ENCODE results near the gene CYTH4.
"Not testable (repeated sequence)": the region's sequence is repeated elsewhere in the genome, so short reads cannot be mapped to it uniquely, and the experiment has no call there.

CYTH4 gene

GRCh38 chr22:37282385-37282677 lies at the start of gene CYTH4:
Gene CYTH4 (plus strand): TSS chr22:37282508. CDS start chr22:37282570, 62 bp downstream.
- DNase-seq (ENCODE audit: low read depth) = no peak

- DNase-seq (ENCODE audit: low read depth) = not testable (repeated sequence)
Measured at GRCh38 chr22:37233371-37233750, 48.9 kb upstream of the CYTH4 start.

DNA sequence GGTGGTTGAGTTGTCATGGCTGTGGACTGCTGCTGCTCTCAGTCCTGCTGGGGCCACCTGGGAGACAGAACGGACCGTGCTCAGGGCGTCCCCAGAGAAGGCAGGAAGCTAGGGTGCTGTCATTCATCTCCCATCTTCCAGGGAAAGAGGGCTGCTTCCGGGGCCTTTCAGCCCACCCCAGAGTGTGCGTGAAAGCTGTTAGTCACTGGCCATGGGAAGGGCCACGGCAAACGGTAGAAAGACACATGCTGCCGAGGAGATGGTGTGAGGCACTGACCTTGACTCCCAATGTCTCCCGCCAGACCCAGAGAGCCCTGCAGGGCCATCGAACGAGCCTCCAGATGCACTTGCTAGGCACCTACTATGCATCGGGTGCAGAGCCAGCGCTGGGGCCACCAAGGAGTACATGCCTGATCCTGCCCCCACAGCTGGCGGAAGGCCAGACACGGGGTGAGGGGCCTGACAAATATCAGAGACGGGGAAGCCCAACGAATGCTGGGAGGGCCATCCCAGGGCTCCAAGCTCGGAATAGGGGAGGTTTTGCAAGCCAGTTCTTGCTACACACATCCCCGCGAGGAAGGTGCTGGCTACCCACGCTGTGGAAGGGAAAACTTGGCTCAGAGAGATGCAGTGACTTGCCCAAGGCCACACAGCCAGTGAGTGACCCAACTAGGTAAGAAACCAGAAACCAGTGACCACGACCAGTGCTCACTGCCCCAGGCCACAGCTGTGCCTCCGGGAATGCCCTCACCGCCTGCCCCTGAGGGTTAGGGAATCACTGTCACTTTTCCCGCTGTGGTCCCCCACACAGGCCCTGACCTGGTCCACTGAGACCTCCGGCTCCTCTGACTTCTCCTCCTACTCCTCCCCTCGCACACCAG lies 48.3 kb upstream of the CYTH4 start:
- peak; percentile 17 for DNase-seq (ENCODE audit: low read depth)

DNA sequence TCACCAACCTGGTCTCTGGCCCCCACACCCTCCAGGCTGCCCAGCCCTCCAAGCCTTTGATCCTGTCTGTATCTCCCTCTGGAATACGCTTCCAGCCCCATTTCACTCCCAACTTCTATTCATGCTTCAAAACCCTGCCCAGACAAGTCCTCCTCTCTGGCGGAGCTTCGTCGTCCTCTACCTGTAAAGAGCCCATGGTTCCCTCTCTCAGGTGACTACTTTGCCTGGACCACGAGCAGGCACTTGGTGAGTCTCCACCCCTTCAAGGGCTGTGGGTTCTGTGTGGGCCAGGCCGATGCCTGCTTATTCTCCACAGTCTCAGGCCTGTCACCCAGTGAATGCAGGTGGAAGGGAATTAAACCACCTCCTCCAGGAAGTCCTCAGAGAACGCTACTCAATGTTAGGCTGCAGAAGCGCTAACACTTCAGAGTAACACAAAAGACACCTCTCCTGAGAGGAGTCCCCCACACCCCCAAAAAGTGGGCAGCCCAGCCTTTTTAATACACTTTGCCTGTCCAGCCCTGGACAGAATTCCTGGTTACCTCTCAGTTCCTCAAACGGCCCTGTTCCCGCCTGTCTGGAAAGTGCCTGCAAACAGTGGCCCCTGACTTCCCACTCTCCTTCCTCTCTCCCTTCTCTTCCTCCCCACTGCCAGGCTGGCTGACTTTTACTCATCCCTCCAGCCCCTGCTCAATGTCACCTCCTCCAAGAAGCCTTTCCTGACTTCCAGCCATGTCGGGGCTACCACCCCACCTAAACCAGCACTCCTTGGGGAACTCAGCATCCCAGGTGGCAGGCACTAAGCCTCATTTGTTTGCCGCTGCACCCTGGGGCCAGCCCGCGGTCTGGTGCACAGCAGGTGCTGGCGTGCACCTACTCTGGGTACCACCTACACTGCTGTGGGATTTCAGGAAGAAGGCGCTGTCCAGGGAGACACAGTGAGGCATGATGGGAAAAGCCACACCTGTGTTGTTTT lies 47.3 kb upstream of the CYTH4 start:
- DNase-seq (ENCODE audit: low read depth) = no peak

DNA sequence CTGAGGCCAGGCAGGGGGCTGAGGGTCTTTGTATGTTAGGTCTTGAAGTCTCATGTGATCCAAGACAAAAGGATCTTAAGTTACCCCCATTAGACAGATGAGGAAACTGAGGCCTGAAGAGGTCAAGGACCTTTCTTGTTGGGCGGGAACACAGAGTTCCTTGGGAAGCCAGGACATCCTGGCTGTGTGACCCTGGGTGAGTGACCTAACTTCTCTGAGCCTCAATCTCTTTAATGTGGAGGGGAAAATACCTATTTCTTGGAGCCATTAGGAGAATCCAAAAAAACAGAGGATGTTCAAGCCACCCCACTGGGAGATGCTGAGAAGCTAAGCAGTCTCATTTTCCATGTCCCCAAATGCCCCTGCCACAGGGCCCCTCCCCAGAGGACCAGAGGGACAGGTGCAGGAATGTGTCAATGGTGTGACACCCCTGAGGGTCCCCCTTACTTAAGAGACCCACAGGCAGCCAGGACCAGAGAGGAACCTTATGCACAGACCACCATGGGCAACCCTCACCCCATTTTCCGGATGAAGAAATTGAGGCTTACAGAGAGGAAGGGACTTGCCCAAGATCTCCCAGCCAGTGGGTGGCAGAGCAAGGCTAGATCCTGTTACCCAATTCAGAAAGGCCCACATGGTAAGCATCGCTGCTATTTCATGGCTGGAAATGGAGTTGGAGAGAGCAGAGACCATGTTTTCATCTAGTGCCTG lies 46.3 kb upstream of the CYTH4 start:
- no peak for DNase-seq (ENCODE audit: low read depth)

- DNase-seq (ENCODE audit: low read depth) = peak; percentile 54
Measured at GRCh38 chr22:37237371-37238268, 44.7 kb upstream of the CYTH4 start.

DNA sequence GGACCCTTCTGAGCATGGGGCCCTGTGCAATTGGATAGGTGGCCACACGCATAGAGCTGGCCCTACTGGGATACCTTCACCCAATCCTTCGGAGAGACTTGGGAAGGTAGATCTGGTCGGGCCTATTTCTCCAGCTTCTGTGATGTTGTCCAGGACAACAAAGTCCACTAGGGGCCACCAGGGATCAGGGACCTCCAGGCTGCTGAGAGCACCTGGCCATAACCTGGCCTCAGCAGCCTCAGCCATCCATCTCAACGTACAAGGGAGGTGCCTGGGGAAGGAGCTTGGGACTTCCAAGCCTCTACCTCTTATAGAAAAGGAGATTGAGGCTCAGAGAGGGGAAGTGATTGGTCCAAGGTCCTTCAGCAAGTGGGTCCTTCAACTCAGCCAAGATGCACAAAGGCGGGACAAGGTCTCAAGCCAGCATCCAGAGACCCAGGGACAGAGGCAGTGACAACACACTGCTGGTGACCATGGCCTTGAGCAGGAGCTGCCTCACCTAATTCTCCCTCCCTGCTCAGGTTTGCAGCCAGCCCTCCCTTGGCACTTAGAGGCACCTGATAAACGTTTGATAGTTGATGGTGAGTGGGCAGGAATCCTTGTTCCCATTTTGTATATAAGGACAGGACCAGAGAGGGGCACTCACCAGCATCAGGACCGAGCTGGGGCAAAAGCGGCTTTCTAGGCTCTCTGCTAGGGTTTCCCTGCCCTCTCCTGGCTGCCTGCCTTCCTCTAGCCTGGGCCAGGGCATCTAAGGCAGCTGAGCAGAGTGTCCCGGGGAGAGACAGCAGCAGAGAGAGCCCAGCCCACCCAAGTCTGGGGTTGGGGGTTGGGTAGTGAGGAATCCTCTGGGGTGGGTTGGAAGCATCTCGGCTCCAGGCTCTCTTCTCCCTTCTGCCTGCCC lies 42.7 kb upstream of the CYTH4 start:
- DNase-seq (ENCODE audit: low read depth) = no peak

GRCh38 chr22:37240240-37240940 lies 41.9 kb upstream of the CYTH4 start:
- DNase-seq (ENCODE audit: low read depth) = no peak

GRCh38 chr22:37240941-37241320 lies 41.4 kb upstream of the CYTH4 start:
- DNase-seq (ENCODE audit: low read depth) = no peak

DNA sequence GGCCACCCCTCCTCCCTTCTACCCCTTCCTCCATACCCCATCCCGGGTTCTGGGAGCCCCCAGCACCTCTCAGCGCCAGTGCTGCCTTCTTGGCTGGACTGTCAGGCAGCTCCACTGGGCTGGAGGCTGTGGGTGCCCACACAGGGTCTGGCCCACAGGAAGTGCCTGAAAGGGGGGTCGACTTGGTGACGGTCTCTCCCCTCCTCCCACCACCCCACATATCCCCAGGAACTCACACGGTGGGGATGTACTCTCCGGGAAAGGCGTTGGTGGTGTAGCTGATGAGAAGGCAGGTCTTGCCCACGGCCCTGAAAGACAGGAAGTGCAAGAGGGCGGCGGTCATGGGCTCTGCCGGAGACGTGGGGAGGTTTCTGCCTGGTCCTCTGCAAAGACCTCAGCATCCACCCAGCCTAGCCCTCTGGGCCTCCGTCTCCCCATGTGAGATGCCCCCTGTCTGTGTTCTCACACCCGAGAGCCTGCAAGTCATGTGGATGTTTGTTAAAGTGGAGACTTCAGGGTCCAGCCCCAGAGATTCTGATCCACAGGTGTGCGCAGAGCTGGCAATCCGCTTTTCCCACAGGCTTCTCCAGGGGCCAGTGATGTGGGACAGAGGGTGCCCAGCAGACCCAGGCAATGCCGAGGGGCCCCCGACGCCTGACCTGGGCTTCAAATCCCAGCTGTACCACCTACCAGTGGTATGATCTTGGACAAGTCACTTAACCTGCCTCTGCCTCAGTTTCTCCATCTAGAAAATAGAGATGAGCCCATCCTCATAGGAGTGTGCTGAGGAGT lies 40.8 kb upstream of the CYTH4 start:
- DNase-seq (ENCODE audit: low read depth) = no peak

DNA sequence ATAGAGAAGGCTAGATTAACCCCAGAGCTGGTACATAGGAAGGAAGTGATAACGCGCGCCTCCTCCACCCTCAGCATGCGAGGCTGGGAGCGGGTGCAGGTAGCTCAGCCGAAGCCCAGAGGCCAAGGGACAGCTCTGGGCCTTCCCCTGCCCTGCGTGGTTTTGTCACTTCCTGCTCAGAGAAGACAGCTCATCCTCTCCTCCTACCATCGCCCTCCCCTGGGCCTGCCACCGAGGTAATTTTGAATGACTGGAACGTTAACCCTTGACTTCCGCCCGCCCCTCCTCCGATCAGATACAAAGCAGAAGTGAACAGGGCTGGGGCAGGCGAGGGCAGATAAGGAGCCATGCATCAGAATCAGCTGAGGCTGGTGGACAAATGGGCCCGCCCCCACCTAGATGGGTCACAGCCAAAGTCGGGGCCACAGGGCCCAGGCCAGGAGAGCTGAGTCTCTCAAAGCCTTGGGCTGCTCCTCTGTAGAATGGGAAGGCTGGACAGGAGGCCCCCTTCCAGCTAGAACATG lies 39.9 kb upstream of the CYTH4 start:
- DNase-seq (ENCODE audit: low read depth) = peak; percentile 46

- DNase-seq (ENCODE audit: low read depth) = no peak
Measured at GRCh38 chr22:37243402-37244113, 38.8 kb upstream of the CYTH4 start.

DNA sequence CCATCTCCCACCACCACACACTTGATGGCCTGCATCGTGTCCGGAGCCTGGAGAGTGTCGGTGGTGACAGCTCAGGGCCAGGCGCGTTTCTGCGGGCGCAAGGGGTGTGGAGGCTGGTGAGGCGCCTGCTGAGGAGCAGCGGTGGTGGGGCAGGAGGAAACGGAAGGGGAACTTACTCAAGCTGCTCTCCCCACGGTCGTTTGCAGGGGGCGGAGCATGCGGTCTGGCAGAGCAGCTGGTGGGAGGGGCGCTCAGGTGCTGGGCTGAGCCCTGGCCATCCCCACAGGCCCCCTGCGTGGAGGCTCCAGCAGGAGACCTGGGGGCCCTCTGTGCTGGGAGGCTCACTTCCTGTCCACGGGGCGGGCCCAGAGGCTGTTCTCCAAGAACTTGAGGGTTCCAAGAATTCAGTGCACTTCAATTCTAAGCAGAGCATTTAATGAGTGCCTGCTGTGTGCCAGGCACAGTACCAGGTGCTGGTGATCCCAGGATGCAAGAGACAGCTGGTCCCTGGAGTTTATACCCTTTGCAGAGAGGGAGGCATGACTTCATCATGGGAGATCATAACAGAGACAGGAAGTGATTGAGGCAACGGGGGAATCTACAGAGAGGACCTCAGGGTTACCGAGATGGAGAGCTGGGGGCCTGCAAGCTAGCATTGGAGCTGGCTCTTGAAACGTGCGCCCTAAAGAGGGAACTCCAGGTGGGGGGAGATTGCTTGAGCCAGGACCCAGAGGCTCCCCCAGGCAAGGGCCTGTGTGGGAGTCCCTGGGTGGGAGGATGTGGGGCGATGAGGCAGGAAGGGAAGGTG lies 38.0 kb upstream of the CYTH4 start, which contains the start of gene RAC2:
TSS of gene RAC2 (minus strand) at position 156 of the 808 bp plus-strand sequence. CDS start at position 35, 121 bp downstream.
- DNase-seq (ENCODE audit: low read depth) = peak; percentile 63

- no peak for DNase-seq (ENCODE audit: low read depth)
Measured at GRCh38 chr22:37244922-37245722, 37.2 kb upstream of the CYTH4 start.

GRCh38 chr22:37245740-37246139 lies 36.6 kb upstream of the CYTH4 start:
- DNase-seq (ENCODE audit: low read depth) = no peak

DNA sequence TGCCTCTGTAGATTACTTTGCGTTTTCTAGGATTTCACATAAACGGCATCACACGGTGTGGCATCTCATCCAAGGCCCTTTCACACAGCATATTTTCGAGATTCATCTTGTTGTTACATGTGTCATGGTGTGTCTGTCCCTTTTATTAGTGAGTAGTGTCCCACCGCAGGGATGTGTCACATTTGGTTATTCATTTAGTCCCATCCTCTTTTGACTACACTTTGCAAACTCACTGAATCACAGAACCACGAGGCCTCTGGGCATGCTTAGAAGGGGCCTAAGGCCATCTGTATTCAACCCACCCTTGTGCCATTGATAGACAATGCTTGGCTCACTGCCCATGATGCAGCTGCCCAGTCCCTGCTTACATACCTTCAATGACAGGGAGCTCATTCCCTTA lies 34.1 kb upstream of the CYTH4 start:
- DNase-seq (ENCODE audit: low read depth) = no peak

Measured in EH (cell line).